ENCODE measurements around the gene FLNC. TPM values are rescaled to one million over a fixed set of nuclear protein-coding genes. Genes with fewer than 3 reads are reported as not detected.

The FLNC gene
- total and polyA plus RNA-seq, 9 of the 15 experiments (the other 6 are each of a cell fraction or from before 2014, with no cell fraction given), result 0.90 to 155 (median 28.8) TPM

DNA sequence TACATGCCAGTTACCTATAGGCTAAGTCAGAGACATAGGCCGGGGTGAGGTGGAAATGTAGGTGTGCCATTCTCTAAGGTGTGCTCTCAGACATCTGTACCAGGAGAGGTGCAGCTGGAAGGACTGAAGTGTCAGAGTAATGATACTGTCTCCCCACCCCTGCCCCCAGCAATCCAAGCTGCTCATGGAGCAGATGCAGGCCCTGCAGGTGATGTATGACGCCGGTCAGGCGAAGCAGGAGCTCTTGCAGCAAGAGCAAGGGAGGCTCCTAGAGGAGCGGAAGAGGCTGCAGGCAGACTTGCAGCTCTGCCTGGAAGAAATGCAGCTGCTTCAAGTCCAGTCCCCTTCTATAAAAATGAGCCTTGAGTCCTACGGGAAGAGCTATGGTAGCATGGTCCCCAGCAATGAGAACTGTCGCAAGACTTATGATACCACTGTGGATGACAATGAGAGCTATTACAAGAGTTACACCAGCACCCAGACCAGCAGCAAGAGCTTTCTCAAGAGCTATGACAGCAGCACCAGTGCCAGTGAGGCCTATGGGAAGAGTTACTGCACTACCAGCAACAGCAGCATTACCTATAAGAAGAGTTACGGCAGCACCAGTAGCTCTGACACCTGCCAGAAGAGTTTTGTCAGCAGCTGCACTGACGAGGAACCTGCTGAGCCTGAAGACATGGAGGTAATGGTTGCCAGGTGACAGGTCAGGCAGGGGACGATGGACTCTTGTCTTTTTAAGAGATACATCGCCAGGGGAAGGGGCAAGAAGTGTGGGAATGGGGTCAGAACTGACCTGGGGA, 18.4 kb upstream of the FLNC start (continued):
- TF ChIP-seq ARNT (IDR thresholded peaks at IDR 0.05) (no peak), CBFB (CRISPR knock-in tag; IDR thresholded peaks at IDR 0.05) (peak; percentile 57; the same call in 1 of the 2 replicates), ZNF316 (IDR thresholded peaks at IDR 0.05) (no peak), MTA2 (IDR thresholded peaks at IDR 0.05; ENCODE audit: low read depth) (no peak), PHB (CRISPR knock-in tag; IDR thresholded peaks at IDR 0.05) (no peak), GABPB1 (CRISPR knock-in tag; IDR thresholded peaks at IDR 0.05) (no peak), TCF7 (IDR thresholded peaks at IDR 0.05; ENCODE audit: borderline replicate concordance) (0 out of 2 replicates have a peak, but pooled peaks have one; percentile 6), PTRF (tag; IDR thresholded peaks at IDR 0.05) (no peak), MAFG (tag; conservative IDR thresholded peaks at IDR 0.05) (no peak), RFX1 (IDR thresholded peaks at IDR 0.05) (peak; percentile 50), MECOM (CRISPR knock-in tag; IDR thresholded peaks at IDR 0.05) (no peak), SRF (CRISPR knock-in tag; IDR thresholded peaks at IDR 0.05) (no peak), ZSCAN32 (CRISPR knock-in tag; IDR thresholded peaks at IDR 0.05) (no peak), TBP (optimal IDR thresholded peaks at IDR 0.05; ENCODE audit: low read depth, low read length) (no peak), FOXP1 (CRISPR knock-in tag; IDR thresholded peaks at IDR 0.05) (no peak), CHCHD3 (CRISPR knock-in tag; IDR thresholded peaks at IDR 0.05) (no peak)
- TF ChIP-seq, protein P1, sequence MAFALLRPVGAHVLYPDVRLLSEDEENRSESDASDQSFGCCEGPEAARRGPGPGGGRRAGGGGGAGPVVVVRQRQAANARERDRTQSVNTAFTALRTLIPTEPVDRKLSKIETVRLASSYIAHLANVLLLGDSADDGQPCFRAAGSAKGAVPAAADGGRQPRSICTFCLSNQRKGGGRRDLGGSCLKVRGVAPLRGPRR (CRISPR knock-in tag; IDR thresholded peaks at IDR 0.05), result no peak
- TF ChIP-seq, protein P2, sequence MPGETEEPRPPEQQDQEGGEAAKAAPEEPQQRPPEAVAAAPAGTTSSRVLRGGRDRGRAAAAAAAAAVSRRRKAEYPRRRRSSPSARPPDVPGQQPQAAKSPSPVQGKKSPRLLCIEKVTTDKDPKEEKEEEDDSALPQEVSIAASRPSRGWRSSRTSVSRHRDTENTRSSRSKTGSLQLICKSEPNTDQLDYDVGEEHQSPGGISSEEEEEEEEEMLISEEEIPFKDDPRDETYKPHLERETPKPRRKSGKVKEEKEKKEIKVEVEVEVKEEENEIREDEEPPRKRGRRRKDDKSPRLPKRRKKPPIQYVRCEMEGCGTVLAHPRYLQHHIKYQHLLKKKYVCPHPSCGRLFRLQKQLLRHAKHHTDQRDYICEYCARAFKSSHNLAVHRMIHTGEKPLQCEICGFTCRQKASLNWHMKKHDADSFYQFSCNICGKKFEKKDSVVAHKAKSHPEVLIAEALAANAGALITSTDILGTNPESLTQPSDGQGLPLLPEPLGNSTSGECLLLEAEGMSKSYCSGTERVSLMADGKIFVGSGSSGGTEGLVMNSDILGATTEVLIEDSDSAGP (CRISPR knock-in tag; IDR thresholded peaks at IDR 0.05), result no peak
- TF ChIP-seq, protein P3, sequence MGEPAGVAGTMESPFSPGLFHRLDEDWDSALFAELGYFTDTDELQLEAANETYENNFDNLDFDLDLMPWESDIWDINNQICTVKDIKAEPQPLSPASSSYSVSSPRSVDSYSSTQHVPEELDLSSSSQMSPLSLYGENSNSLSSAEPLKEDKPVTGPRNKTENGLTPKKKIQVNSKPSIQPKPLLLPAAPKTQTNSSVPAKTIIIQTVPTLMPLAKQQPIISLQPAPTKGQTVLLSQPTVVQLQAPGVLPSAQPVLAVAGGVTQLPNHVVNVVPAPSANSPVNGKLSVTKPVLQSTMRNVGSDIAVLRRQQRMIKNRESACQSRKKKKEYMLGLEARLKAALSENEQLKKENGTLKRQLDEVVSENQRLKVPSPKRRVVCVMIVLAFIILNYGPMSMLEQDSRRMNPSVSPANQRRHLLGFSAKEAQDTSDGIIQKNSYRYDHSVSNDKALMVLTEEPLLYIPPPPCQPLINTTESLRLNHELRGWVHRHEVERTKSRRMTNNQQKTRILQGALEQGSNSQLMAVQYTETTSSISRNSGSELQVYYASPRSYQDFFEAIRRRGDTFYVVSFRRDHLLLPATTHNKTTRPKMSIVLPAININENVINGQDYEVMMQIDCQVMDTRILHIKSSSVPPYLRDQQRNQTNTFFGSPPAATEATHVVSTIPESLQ (CRISPR knock-in tag; IDR thresholded peaks at IDR 0.05), result 0 out of 2 replicates have a peak, but pooled peaks have one; percentile 12
